Right atrium auricular region (tissue), 2 donors: ENCODE measurements around the gene GAGE10. TPM values are rescaled to one million over a fixed set of nuclear protein-coding genes. Genes with fewer than 3 reads are reported as not detected.

Experiments
- DNase-seq: peaks from one replicate; pipeline ENCODE4 v3.0.0-alpha.2; 2019; ENCODE audit warnings: low spot score
- H3K27ac ChIP-seq, 2 donors: fragments of 200-600 bp; sonication (generic); 1 replicate in 1 of 2; 2 replicates in 1 of 2; pipeline ENCODE4 v1.5.1; 2016 to 2019
- H3K27me3 ChIP-seq, 2 donors: fragments of 200-600 bp; sonication (generic); one replicate each; pipeline versions ENCODE4 v1.5.1 to v1.6.0; 2017 to 2019
- H3K36me3 ChIP-seq: fragments of 200-600 bp; sonication (generic); one replicate; pipeline ENCODE4 v1.5.1; 2016
- H3K4me1 ChIP-seq, 2 donors: fragments of 200-600 bp; sonication (generic); one replicate each; pipeline versions ENCODE4 v1.5.1 to v1.6.0; 2017 to 2019
- H3K4me3 ChIP-seq, 2 donors: fragments of 200-600 bp; sonication (generic); 1 replicate in 1 of 2; 2 replicates in 1 of 2; pipeline ENCODE4 v1.5.1; 2017 to 2019; ENCODE audit warnings: mild to moderate bottlenecking in 1 of 2, moderate library complexity in 1 of 2
- H3K9me3 ChIP-seq, 2 donors: fragments of 200-600 bp; sonication (generic); one replicate each; pipeline ENCODE4 v1.5.1; 2019
- total RNA-seq, 2 donors: library from RNA; depleted of rRNA; stranded (reverse); fragments of >200 nt; gene quantifications; one replicate each; pipeline ENCODE4 v1.1.0, GENCODE V29; 2016
- TF ChIP-seq, protein P1 (sequence below), 2 donors: fragments of 200-600 bp; sonication (generic); IDR thresholded peaks; one replicate each; pipeline ENCODE4 v1.5.1; 2019; ENCODE audit warnings: antibody characterized with exemption in 2 of 2

Gene GAGE10
- total RNA-seq, 2 donors from 2014 or later = not detected

DNA sequence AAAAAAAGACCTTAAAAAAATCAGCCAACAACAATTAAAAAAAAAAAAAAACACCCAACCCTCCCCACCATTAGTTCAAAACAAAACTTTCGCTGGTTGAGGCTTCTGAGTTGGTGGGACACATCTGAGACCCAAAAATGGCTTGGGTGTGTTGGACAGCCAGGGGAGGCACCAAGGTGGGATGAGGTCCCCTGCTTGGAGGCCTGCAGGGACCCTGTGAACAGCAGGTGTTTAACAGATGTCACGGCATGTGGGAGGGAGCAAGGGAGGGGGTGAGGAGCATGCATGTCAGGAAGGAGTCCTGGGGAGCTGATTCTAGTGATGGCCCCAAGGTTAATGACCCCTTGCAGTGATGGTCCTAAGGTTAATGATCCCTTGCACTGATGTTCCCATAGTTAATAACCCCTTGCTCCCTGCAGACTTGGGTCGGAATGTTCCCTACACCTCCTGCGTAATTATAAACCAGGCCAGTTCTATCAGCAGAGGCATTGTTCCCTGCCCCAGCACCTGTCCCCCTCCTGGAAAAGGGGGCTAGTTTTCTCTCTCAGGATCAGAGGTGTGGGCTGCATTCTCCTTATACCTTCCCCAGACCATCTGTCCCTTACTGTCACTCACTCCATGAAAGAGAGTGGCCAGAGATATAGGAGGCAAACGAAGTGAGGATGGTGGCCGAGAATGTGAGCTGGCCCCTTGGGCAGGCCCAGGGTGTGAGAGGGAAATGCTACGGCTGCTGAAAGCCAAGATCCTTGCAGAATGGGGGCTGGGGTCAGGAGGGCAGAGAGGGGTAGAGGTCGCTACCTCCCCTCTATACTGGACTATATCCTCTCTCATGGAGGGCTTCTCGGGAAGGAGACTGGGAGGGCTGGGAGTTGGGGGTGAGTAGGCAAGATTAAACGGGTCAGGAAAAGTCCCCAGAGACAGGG is 36.7 kb upstream of the GAGE10 start:
- Histone ChIP-seq H3K4me1 (peaks cover 0 to 15% of the 10 kb centered on the region in 2 donors), H3K27ac (no peak overlapping the region), H3K36me3 (no peaks in the 10 kb centered on the region), H3K9me3 (no peaks in the 10 kb centered on the region), H3K4me3 (no peak overlapping the region), H3K27me3 (no peaks in the 10 kb centered on the region)
- TF ChIP-seq, protein P1, sequence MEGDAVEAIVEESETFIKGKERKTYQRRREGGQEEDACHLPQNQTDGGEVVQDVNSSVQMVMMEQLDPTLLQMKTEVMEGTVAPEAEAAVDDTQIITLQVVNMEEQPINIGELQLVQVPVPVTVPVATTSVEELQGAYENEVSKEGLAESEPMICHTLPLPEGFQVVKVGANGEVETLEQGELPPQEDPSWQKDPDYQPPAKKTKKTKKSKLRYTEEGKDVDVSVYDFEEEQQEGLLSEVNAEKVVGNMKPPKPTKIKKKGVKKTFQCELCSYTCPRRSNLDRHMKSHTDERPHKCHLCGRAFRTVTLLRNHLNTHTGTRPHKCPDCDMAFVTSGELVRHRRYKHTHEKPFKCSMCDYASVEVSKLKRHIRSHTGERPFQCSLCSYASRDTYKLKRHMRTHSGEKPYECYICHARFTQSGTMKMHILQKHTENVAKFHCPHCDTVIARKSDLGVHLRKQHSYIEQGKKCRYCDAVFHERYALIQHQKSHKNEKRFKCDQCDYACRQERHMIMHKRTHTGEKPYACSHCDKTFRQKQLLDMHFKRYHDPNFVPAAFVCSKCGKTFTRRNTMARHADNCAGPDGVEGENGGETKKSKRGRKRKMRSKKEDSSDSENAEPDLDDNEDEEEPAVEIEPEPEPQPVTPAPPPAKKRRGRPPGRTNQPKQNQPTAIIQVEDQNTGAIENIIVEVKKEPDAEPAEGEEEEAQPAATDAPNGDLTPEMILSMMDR (IDR thresholded peaks at IDR 0.05) = no peak
- no peak for DNase-seq

DNA sequence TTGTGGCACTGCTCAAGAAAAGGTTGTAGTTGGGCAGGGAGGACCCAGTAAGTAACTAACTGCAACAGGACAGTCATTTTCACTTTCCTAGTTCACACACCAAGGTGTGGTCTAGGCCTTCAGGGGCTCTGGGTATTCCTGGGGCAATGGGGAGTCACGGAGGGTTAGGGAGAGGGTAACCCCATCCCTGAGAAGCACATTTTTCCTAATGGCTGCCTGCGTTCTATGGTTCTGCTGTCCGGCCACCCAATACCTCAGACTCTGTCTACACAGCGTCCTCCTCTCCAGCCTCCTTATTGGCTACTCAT is 34.8 kb upstream of the GAGE10 start:
- H3K36me3 ChIP-seq = no peaks in the 10 kb centered on the region
- peak overlapping the region; percentile 19 to 70 for H3K4me3 ChIP-seq
- H3K9me3 ChIP-seq = no peaks in the 10 kb centered on the region
- H3K4me1 ChIP-seq = peaks cover 0 to 27% of the 10 kb centered on the region in 2 donors
- peak overlapping the region; percentile 84 to 88 for H3K27ac ChIP-seq
- TF ChIP-seq, protein P1 (IDR thresholded peaks at IDR 0.05) = no peak
- H3K27me3 ChIP-seq = no peaks in the 10 kb centered on the region
- no peak for DNase-seq

DNA sequence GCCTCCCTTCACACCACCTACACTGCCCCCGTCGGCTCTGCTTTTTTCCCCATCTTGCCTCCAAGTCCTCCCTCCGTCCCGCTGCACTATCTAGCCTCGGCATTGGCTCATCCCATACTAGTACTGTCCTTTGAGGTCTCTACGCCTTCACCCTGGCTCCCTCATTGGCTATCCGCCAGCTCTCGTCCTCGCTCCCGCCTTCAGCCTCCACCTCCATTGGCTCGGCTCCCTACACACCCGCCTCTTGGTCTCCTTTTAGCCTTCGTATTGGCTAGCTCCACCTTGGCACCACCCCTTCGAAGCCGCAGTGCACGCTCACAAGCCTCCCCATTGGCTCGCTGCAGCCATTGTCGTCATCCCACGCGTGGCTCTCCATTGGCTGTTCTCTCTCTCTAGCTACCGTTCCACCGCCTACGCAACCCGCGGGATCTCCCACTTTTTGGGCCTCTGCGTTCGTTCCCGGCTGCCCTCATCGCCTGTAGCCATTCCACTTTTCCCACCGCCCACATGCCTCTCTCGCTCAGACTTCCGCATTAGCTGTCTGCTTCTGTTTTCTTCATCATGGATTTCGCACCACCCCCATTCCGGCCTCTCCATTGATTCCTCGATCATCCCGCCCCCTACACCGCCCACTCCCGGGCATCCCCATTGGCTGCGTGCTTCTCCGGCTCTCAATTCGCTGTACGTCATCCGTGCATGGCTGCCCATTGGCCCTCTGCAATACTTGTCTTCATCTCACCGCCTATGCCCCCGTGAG is 34.3 kb upstream of the GAGE10 start:
- H3K27ac ChIP-seq = peak overlapping the region; percentile 84 to 88
- no peaks in the 10 kb centered on the region for H3K36me3 ChIP-seq
- peak overlapping the region; percentile 50 to 70 for H3K4me3 ChIP-seq
- peak; percentile 98 for DNase-seq
- TF ChIP-seq, protein P1 (IDR thresholded peaks at IDR 0.05) = no peak
- peaks cover 0 to 30% of the 10 kb centered on the region in 2 donors for H3K4me1 ChIP-seq
- no peaks in the 10 kb centered on the region for H3K27me3 ChIP-seq
- H3K9me3 ChIP-seq = no peaks in the 10 kb centered on the region

DNA sequence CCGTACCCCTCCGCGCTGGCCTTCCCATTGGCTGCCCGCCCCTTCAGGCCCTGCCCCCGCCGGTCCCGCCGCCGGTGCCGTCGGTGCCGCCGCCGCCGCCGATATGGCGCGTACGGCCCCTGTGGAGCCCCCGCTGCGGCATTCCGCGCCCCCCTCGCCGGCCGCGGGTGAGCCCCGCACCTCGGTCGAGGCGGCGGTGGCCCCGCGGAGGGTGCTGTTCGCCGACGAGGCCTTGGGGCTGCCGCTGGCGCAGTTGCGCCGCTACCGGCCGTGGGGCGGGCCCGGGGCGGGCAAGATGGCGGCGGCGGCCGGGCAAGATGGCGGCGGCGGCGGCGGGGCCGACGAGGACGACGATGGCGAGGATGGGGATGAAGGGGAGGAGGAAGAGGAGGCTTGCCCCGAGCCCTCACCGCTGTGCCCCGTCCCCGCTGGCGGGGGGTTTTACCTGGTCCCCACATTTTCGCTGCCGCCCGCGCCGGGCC is 33.6 kb upstream of the GAGE10 start, which contains the start of gene PPP1R3F:
Gene PPP1R3F (plus strand): TSS at position 27 of the 482 bp plus-strand sequence. CDS start 77 bp downstream, at position 104.
- Histone ChIP-seq H3K9me3 (no peaks in the 10 kb centered on the region), H3K36me3 (no peaks in the 10 kb centered on the region), H3K4me1 (peaks cover 0 to 30% of the 10 kb centered on the region in 2 donors), H3K4me3 (peak within 1 kb of the TSS; percentile 50 to 70), H3K27ac (peak within 1 kb of the TSS; percentile 84 to 88), H3K27me3 (no peaks in the 10 kb centered on the region)
- no peak for DNase-seq
- TF ChIP-seq, protein P1 (IDR thresholded peaks at IDR 0.05) = no peak

DNA sequence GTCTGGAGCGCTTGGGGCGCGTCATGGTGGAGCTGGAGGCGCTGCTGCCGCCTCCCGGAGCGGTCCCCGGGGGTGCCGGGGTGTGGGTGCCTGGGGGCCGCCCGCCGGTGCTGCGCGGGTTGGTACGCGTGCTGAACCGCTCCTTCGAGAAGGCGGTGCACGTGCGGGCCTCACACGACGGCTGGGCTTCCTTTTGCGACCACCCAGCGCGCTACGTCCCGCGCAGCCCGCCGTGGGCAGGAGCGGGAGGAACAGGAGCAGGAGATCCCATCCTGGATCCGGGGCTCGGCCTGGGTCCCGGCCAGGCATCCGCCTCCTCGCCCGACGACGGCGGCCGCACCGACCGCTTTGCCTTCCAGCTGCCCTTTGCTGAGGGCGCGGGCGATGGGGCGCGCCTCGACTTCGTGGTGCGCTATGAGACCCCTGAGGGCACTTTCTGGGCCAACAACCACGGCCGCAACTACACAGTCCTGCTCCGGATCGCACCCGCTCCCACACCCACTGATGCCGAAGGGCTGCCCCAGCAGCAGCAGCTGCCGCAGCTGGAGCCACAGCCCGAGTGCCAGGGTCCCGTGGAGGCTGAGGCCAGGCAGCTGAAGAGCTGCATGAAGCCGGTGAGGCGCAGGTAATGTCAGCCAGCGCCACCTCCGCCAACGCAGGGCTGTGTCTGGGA is 33.1 kb upstream of the GAGE10 start:
- H3K27me3 ChIP-seq = no peaks in the 10 kb centered on the region
- no peaks in the 10 kb centered on the region for H3K9me3 ChIP-seq
- H3K4me3 ChIP-seq = peak overlapping the region; percentile 50 to 70
- no peak for DNase-seq
- TF ChIP-seq, protein P1 (IDR thresholded peaks at IDR 0.05) = no peak
- H3K4me1 ChIP-seq = peaks cover 0 to 30% of the 10 kb centered on the region in 2 donors
- H3K27ac ChIP-seq = peak overlapping the region; percentile 84 to 88
- H3K36me3 ChIP-seq = no peaks in the 10 kb centered on the region
